Endothelial cell of umbilical vein (primary cell): Measurements from ENCODE around the gene RANBP6.

Experiments
- EZH2 ChIP-seq: IDR thresholded peaks from 2 replicates; pipeline ENCODE4 v1.6.1; 2012; ENCODE audit warnings: borderline replicate concordance, low read depth, mild to moderate bottlenecking, moderate library complexity, low read length, inconsistent platforms; ENCODE audit not compliant: severe bottlenecking
- GATA2 ChIP-seq: IDR thresholded peaks from 2 replicates; pipeline ENCODE4 v1.7.0; 2011; ENCODE audit warnings: low read depth, mild to moderate bottlenecking, moderate library complexity, mixed read lengths, low read length; ENCODE audit not compliant: insufficient read length, insufficient read depth
- JUN ChIP-seq: IDR thresholded peaks from 2 replicates; pipeline ENCODE4 v1.6.1; 2011; ENCODE audit warnings: borderline replicate concordance, low read depth; ENCODE audit not compliant: insufficient read length, insufficient read depth
- POLR2A ChIP-seq: IDR thresholded peaks from 2 replicates; pipeline ENCODE4 v1.6.1; 2012; ENCODE audit warnings: low read depth, mild to moderate bottlenecking, control low read depth, low read length
- POLR2AphosphoS5 ChIP-seq: IDR thresholded peaks from 2 replicates; pipeline ENCODE4 v1.6.1; 2012; ENCODE audit warnings: low read depth, mild to moderate bottlenecking, control low read depth, low read length, moderate library complexity; ENCODE audit not compliant: insufficient read depth
- TF ChIP-seq, protein P1 (sequence below), 2 donors: IDR thresholded peaks; 1 replicate in 1 of 2; 2 replicates in 1 of 2; pipeline ENCODE4 v1.5.1; 2011; ENCODE audit warnings: low read length in 2 of 2, mild to moderate bottlenecking in 2 of 2, moderate library complexity in 2 of 2, control low read depth in 1 of 2, inconsistent platforms in 1 of 2, low read depth in 1 of 2; ENCODE audit not compliant: insufficient read depth in 1 of 2; ENCODE audit errors: extremely low read depth in 1 of 2
- TF ChIP-seq, protein P2 (sequence below): IDR thresholded peaks from 2 replicates; pipeline ENCODE4 v1.6.1; 2011; ENCODE audit not compliant: insufficient read depth, insufficient read length

DNA sequence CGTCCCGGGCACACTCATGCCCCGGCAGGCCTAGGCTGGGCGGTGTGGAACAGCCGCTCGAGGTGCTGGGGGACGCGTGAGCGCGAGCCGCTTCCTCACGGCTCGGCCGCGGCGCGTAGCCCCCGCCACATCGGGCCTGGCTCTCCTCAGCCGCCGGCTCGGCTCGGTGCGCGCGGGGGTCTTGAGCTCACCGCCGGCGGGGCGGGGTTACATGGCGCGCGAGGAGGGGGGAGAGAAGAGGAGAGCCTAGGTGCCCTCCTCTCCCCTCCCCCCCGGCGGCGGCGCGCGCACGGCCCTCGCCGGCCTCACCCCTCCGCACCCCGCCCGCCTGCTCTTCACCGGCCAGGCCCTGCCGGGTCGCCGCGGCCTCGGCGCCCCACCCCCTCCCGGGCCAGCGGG lies 7.7 kb downstream of the RANBP6 start:
- TF ChIP-seq GATA2 (no peak), POLR2A (no peak), POLR2AphosphoS5 (no peak), EZH2 (no peak), JUN (no peak)
- TF ChIP-seq, protein P1, sequence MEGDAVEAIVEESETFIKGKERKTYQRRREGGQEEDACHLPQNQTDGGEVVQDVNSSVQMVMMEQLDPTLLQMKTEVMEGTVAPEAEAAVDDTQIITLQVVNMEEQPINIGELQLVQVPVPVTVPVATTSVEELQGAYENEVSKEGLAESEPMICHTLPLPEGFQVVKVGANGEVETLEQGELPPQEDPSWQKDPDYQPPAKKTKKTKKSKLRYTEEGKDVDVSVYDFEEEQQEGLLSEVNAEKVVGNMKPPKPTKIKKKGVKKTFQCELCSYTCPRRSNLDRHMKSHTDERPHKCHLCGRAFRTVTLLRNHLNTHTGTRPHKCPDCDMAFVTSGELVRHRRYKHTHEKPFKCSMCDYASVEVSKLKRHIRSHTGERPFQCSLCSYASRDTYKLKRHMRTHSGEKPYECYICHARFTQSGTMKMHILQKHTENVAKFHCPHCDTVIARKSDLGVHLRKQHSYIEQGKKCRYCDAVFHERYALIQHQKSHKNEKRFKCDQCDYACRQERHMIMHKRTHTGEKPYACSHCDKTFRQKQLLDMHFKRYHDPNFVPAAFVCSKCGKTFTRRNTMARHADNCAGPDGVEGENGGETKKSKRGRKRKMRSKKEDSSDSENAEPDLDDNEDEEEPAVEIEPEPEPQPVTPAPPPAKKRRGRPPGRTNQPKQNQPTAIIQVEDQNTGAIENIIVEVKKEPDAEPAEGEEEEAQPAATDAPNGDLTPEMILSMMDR (IDR thresholded peaks at IDR 0.05; ENCODE audit: extremely low read depth in 1 of 2, insufficient read depth in 1 of 2, low read depth in 1 of 2, low read length in 2 of 2) = no peak
- TF ChIP-seq, protein P2, sequence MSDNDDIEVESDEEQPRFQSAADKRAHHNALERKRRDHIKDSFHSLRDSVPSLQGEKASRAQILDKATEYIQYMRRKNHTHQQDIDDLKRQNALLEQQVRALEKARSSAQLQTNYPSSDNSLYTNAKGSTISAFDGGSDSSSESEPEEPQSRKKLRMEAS = no peak
